CD4-positive, CD25-positive, alpha-beta regulatory T cell (primary cell): Measurements from ENCODE around the gene LRRC8C. TPM values are rescaled to one million over a fixed set of nuclear protein-coding genes. Genes with fewer than 3 reads are reported as not detected.

Source experiments
- ATAC-seq, 2 donors: fragments of 150-1000 bp; cut with Tn5 transposase; one replicate each; pipeline ENCODE4 v1.10.0; 2021; ENCODE audit warnings: low read depth in 2 of 2, moderate number of reproducible peaks in 2 of 2, moderate library complexity in 1 of 2
- DNase-seq, 3 donors: peaks; one replicate each; pipeline versions ENCODE4 v3.0.0 to v3.0.0-alpha.2; 2012 to 2022; ENCODE audit warnings: mixed read lengths in 1 of 3
- H3K27ac ChIP-seq: one replicate; pipeline ENCODE4 v1.7.0; 2013; ENCODE audit warnings: mild to moderate bottlenecking, low read length; ENCODE audit not compliant: insufficient read depth, poor library complexity, severe bottlenecking
- H3K27me3 ChIP-seq: one replicate; pipeline ENCODE4 v1.7.0; 2013; ENCODE audit warnings: low read length; ENCODE audit not compliant: control insufficient read depth, insufficient read depth
- H3K36me3 ChIP-seq: one replicate; pipeline ENCODE4 v1.7.0; 2013; ENCODE audit warnings: mild to moderate bottlenecking, low read length, moderate library complexity; ENCODE audit not compliant: control insufficient read depth, insufficient read depth
- H3K4me1 ChIP-seq: 2 replicates; pipeline ENCODE4 v1.7.0; 2013; ENCODE audit warnings: mild to moderate bottlenecking, low read length; ENCODE audit not compliant: insufficient read depth, control insufficient read depth, poor library complexity, severe bottlenecking
- H3K4me3 ChIP-seq: one replicate; pipeline ENCODE4 v1.7.0; 2013; ENCODE audit warnings: low read depth, mild to moderate bottlenecking, low read length, moderate library complexity
- H3K9me3 ChIP-seq, 2 experiments: 1 replicate in 1 of 2; 2 replicates in 1 of 2; pipeline ENCODE4 v1.7.0; 2013; ENCODE audit warnings: low read length in 2 of 2, mild to moderate bottlenecking in 1 of 2, moderate library complexity in 1 of 2; ENCODE audit not compliant: control insufficient read depth in 2 of 2
- H3K27ac Mint-ChIP-seq, 3 donors: one replicate each; pipeline ENCODE4 v1.8.0; 2020 to 2022; ENCODE audit warnings: mild to moderate bottlenecking in 3 of 3, mixed read lengths in 3 of 3, moderate library complexity in 2 of 3
- H3K27me3 Mint-ChIP-seq: one replicate; pipeline ENCODE4 v1.8.0; 2022; ENCODE audit warnings: mild to moderate bottlenecking, mixed read lengths
- H3K36me3 Mint-ChIP-seq: one replicate; pipeline ENCODE4 v1.8.0; 2020; ENCODE audit warnings: mixed read lengths
- H3K4me1 Mint-ChIP-seq, 4 donors: one replicate each; pipeline ENCODE4 v1.8.0; 2020 to 2022; ENCODE audit warnings: mixed read lengths in 4 of 4, mild to moderate bottlenecking in 1 of 4
- H3K4me3 Mint-ChIP-seq, 4 donors: one replicate each; pipeline ENCODE4 v1.8.0; 2020 to 2022; ENCODE audit warnings: mild to moderate bottlenecking in 4 of 4, mixed read lengths in 4 of 4, moderate library complexity in 3 of 4
- H3K9me3 Mint-ChIP-seq, 7 donors: one replicate each; pipeline ENCODE4 v1.8.0; 2020 to 2022; ENCODE audit warnings: mixed read lengths in 7 of 7, mild to moderate bottlenecking in 3 of 7, moderate library complexity in 2 of 7
- polyA plus RNA-seq, 4 donors: library from polyadenylated mRNA; unstranded; fragments of 300-500 nt; fragmentation: Illumina TruSeq; gene quantifications; one replicate each; pipeline ENCODE4 v1.2.3, GENCODE V29; 2021
- total RNA-seq: library from RNA; stranded (reverse); gene quantifications from one replicate; pipeline ENCODE4 v1.2.3, GENCODE V29; 2022

The LRRC8C gene
- total and polyA plus RNA-seq, 5 donors from 2014 or later = 22.8 to 70.4 (median 24.9) TPM

DNA sequence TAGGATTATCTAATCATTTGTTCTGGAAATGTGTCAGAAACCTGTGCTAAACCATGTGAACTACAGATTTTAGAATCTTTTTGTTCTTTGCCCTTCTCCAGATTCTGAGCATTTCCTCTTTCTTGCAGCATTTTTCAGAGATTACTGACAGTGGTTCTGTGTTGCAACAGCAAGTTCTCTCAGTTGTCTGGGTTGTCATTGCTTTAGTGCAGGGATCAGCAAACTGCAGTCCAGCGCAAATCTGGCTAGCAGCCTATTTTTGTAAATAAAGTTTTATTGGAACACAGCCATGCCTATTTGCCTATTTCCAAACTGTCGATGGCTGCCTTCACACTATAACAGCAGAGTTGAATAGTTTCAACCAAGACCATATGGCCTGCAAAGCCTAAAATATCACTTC lies 121.6 kb downstream of the LRRC8C start:
- Histone ChIP-seq H3K27ac (peak overlapping the region; percentile 55), H3K9me3 (no peaks in the 10 kb centered on the region), H3K36me3 (no peaks in the 10 kb centered on the region), H3K27me3 (no peaks in the 10 kb centered on the region), H3K4me3 (peak overlapping the region; percentile 15), H3K4me1 (peaks cover 62% of the 10 kb centered on the region)
- peak in 1 of 3 donors; percentile 43 for DNase-seq
- peak overlapping the region; percentile 22 to 70 (median 46) for H3K4me3 Mint-ChIP-seq
- no peaks in the 10 kb centered on the region for H3K27me3 Mint-ChIP-seq
- ATAC-seq = peak; percentile 46 to 56
- peaks cover 40 to 69% (median 56%) of the 10 kb centered on the region in 4 donors for H3K4me1 Mint-ChIP-seq
- peaks cover 0 to 5% (median 2%) of the 10 kb centered on the region in 7 donors for H3K9me3 Mint-ChIP-seq
- H3K36me3 Mint-ChIP-seq = no peaks in the 10 kb centered on the region
- H3K27ac Mint-ChIP-seq = peak overlapping the region; percentile 76 to 94 (median 82)

DNA sequence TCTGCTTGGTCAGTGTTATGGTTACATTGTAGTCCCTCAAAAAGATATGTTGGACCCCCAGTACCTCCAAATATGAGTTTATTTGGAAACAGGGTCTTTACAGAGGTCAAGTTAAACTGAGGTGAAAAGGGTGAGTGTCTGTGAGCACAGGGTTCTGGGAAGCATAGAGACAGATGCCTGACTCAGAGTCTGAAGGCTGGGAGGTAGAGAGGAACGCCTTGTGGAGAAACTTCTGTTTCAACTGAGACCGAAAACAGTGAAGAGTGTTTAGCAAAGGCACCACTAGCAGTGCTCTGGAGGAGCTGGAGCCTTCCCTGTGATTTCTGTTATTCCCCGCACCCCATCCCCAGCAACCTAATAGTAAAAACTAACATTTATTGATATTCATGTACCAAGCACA lies 122.7 kb downstream of the LRRC8C start:
- Mint-ChIP-seq H3K27me3 (no peaks in the 10 kb centered on the region), H3K36me3 (no peaks in the 10 kb centered on the region), H3K4me3 (peak overlapping the region in 1 of 4 donors; percentile 33), H3K27ac (peak overlapping the region; percentile 76 to 94 (median 82)), H3K4me1 (peaks cover 43 to 78% (median 61%) of the 10 kb centered on the region in 4 donors), H3K9me3 (peaks cover 0 to 5% (median 2%) of the 10 kb centered on the region in 7 donors)
- ATAC-seq = no peak
- no peaks in the 10 kb centered on the region for H3K36me3 ChIP-seq
- DNase-seq = no peak
- H3K27ac ChIP-seq = peak overlapping the region; percentile 55
- no peak overlapping the region for H3K4me3 ChIP-seq
- H3K4me1 ChIP-seq = peaks cover 62% of the 10 kb centered on the region
- H3K27me3 ChIP-seq = no peaks in the 10 kb centered on the region
- no peaks in the 10 kb centered on the region for H3K9me3 ChIP-seq

DNA sequence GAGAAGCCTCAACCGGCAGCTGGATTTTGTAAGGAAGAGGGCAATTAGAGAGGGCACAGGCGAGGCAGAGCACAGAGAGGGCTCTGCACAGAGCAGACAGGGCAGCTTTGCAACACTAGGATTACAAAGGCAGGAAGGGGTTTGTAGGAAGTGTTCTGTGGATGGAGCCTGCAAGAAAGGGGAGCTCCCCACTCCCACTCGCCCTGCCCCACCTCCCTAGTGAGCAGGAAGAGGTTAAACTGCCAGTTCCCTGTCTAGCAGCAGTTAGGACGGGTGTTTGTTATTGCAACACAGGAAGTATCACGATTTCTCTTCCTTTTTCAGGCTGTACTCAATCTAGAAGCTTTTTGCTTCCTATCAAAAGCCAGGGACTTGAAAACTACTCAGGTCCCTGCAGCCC lies 124.6 kb downstream of the LRRC8C start:
- Histone ChIP-seq H3K27ac (peak overlapping the region; percentile 69), H3K4me1 (peaks cover 75% of the 10 kb centered on the region), H3K9me3 (no peaks in the 10 kb centered on the region), H3K27me3 (no peaks in the 10 kb centered on the region), H3K36me3 (no peaks in the 10 kb centered on the region), H3K4me3 (peak overlapping the region; percentile 69)
- peaks cover 43 to 92% (median 70%) of the 10 kb centered on the region in 4 donors for H3K4me1 Mint-ChIP-seq
- H3K27ac Mint-ChIP-seq = peak overlapping the region; percentile 82 to 94 (median 94)
- H3K27me3 Mint-ChIP-seq = no peaks in the 10 kb centered on the region
- peaks cover 0 to 5% (median 2%) of the 10 kb centered on the region in 7 donors for H3K9me3 Mint-ChIP-seq
- ATAC-seq (peak; percentile 48 to 65), DNase-seq (peak in 1 of 3 donors; percentile 85)
- no peaks in the 10 kb centered on the region for H3K36me3 Mint-ChIP-seq
- H3K4me3 Mint-ChIP-seq = peak overlapping the region; percentile 69 to 86 (median 80)

DNA sequence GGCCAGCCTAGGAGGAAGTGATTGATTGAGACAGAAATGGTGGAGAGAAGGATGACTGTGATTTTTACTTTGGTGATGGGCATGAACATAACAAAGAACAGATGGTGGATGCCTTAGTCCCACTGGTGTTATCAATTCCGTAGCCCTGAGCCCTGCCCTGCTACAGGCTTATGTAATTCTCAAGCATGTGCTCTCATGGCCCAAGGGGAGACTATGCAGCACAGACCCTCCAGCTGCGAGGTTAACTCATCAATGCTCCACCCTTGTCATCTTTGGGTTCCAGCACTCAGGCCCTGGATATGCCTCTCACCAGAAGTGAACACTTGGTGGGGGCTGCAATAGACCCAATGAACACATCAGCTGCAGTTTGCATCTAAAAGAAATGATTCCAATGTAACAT lies 125.2 kb downstream of the LRRC8C start:
- H3K4me1 Mint-ChIP-seq = peaks cover 43 to 93% (median 72%) of the 10 kb centered on the region in 4 donors
- peak overlapping the region; percentile 69 for H3K4me3 ChIP-seq
- peaks cover 0 to 5% (median 0%) of the 10 kb centered on the region in 7 donors for H3K9me3 Mint-ChIP-seq
- H3K4me1 ChIP-seq = peaks cover 79% of the 10 kb centered on the region
- H3K27ac Mint-ChIP-seq = peak overlapping the region; percentile 82 to 94 (median 94)
- no peaks in the 10 kb centered on the region for H3K27me3 Mint-ChIP-seq
- H3K36me3 ChIP-seq = no peaks in the 10 kb centered on the region
- no peaks in the 10 kb centered on the region for H3K36me3 Mint-ChIP-seq
- DNase-seq = no peak
- H3K27me3 ChIP-seq = no peaks in the 10 kb centered on the region
- H3K27ac ChIP-seq = peak overlapping the region; percentile 69
- no peak for ATAC-seq
- H3K4me3 Mint-ChIP-seq = peak overlapping the region; percentile 69 to 86 (median 80)
- H3K9me3 ChIP-seq = no peaks in the 10 kb centered on the region

DNA sequence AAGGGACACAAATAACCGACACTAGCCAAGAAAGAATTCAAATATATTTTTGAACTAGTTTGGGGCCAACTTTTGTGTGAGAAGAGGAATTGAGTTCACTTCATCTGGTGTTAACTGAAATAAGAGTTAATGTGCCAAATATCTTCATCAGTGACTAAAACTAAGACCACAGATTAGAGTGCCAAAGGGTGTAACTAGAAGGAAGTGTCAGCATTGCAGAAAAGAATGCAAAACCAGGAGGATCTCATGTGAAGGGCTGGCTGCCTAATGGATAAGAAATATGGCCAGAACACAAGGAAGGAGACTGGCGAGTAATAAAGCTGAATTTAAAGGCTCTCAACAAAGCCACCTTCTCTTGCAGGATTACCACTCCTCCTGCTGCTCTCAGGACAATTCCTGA lies 126.1 kb downstream of the LRRC8C start:
- ATAC-seq = no peak
- Histone ChIP-seq H3K4me1 (peaks cover 75% of the 10 kb centered on the region), H3K9me3 (no peaks in the 10 kb centered on the region), H3K4me3 (peak overlapping the region; percentile 8), H3K27me3 (no peaks in the 10 kb centered on the region), H3K36me3 (no peaks in the 10 kb centered on the region), H3K27ac (peak overlapping the region; percentile 69)
- DNase-seq = peak in 1 of 3 donors; percentile 41
- Mint-ChIP-seq H3K27me3 (no peaks in the 10 kb centered on the region), H3K4me3 (peak overlapping the region; percentile 4 to 53 (median 32)), H3K27ac (peak overlapping the region; percentile 63 to 94 (median 66)), H3K4me1 (peaks cover 41 to 94% (median 71%) of the 10 kb centered on the region in 4 donors), H3K9me3 (peaks cover 0 to 2% (median 0%) of the 10 kb centered on the region in 7 donors), H3K36me3 (no peaks in the 10 kb centered on the region)

DNA sequence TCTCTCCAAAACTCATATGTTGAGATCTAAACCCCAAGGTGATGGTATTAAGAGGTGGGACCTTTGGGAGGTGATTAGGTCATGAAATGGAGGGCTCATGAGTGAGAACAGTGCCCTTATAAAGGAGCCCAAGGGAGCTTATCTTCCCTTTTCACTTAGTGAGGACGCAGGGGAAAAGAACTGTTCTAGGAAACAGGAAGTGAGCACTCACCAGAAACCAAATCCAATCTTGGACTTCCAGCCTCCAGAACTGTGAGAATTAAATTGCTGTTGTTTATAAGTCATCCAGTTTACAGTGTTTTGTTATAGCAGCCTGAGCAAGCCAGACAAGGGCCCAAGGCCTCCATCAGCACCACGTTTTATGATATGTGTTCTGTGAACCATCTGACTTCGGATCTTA lies 127.6 kb downstream of the LRRC8C start:
- no peak for DNase-seq
- H3K27ac Mint-ChIP-seq = peak overlapping the region; percentile 68 to 94 (median 80)
- H3K27me3 ChIP-seq = no peaks in the 10 kb centered on the region
- H3K9me3 ChIP-seq = no peaks in the 10 kb centered on the region
- H3K4me3 ChIP-seq = no peak overlapping the region
- H3K36me3 ChIP-seq = no peaks in the 10 kb centered on the region
- no peak for ATAC-seq
- no peak overlapping the region for H3K27ac ChIP-seq
- no peaks in the 10 kb centered on the region for H3K27me3 Mint-ChIP-seq
- H3K4me1 ChIP-seq = peaks cover 61% of the 10 kb centered on the region
- H3K9me3 Mint-ChIP-seq = no peaks in the 10 kb centered on the region
- H3K4me1 Mint-ChIP-seq = peaks cover 26 to 82% (median 58%) of the 10 kb centered on the region in 4 donors
- H3K36me3 Mint-ChIP-seq = no peaks in the 10 kb centered on the region
- H3K4me3 Mint-ChIP-seq = peak overlapping the region in 2 of 4 donors; percentile 40 to 55

DNA sequence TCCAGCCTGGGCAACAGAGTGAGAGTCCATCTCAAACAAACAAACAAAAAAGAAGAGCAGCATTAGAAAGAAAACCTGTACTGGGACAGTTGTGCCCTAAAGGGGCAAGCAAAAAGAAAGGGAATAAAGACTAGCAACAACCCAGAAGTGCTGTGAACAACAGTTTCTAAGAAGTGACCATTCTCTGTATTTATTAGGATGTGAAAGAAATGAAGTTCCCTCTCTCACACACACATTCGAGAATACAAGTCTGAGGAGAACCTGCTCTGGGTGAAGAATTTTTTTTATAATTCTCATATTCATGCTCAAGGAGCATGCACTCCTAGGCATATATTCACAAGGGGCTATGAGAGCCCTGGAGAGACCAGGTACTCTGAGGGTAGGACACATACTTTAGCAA lies 128.4 kb downstream of the LRRC8C start:
- Histone ChIP-seq H3K36me3 (no peaks in the 10 kb centered on the region), H3K27me3 (no peaks in the 10 kb centered on the region), H3K9me3 (no peaks in the 10 kb centered on the region), H3K27ac (no peak overlapping the region), H3K4me1 (peaks cover 55% of the 10 kb centered on the region), H3K4me3 (no peak overlapping the region)
- Mint-ChIP-seq H3K9me3 (peaks cover 0 to 1% (median 0%) of the 10 kb centered on the region in 7 donors), H3K4me1 (peaks cover 24 to 74% (median 54%) of the 10 kb centered on the region in 4 donors), H3K27ac (peak overlapping the region in 1 of 3 donors; percentile 94), H3K27me3 (no peaks in the 10 kb centered on the region), H3K4me3 (peak overlapping the region in 3 of 4 donors; percentile 15 to 81 (median 74)), H3K36me3 (no peaks in the 10 kb centered on the region)
- ATAC-seq = no peak
- DNase-seq = no peak

DNA sequence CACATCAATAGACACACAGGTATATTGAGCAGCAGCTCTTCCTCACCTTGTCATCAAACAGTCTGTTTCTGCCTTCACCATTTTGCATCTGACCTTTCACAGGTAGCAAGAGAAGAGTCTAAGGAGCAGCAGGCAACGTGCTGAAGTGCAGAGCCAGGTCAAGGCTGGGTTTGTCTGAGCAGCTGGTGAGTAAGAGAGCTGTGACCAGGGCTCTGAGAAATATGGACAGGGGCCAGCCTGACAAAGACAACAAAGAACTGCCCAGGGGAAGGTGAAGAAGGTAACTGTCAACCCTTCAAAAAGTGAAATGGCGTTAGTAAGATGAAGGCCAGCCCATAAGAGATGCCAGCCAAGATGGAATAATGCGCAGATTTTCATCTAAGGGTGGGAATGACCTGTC lies 129.0 kb downstream of the LRRC8C start:
- DNase-seq = no peak
- Histone ChIP-seq H3K36me3 (no peaks in the 10 kb centered on the region), H3K27ac (no peak overlapping the region), H3K27me3 (no peaks in the 10 kb centered on the region), H3K4me1 (peaks cover 49% of the 10 kb centered on the region), H3K4me3 (no peak overlapping the region), H3K9me3 (no peaks in the 10 kb centered on the region)
- ATAC-seq = no peak
- Mint-ChIP-seq H3K9me3 (peaks cover 0 to 1% (median 0%) of the 10 kb centered on the region in 7 donors), H3K27me3 (no peaks in the 10 kb centered on the region), H3K4me3 (peak overlapping the region; percentile 74 to 97 (median 84)), H3K36me3 (no peaks in the 10 kb centered on the region), H3K27ac (peak overlapping the region; percentile 27 to 94 (median 93)), H3K4me1 (peaks cover 24 to 68% (median 50%) of the 10 kb centered on the region in 4 donors)
